ENCODE data around the gene ILF2. TPM values are rescaled to one million over a fixed set of nuclear protein-coding genes. Genes with fewer than 3 reads are reported as not detected.
"Not testable (repeated sequence)": the region's sequence is repeated elsewhere in the genome, so short reads cannot be mapped to it uniquely, and the experiment has no call there.

Gene ILF2
- total and polyA plus RNA-seq, 2 donors (not counting 1 experiment from before 2014, with no cell fraction given), result 89.8 to 94.0 TPM

DNA sequence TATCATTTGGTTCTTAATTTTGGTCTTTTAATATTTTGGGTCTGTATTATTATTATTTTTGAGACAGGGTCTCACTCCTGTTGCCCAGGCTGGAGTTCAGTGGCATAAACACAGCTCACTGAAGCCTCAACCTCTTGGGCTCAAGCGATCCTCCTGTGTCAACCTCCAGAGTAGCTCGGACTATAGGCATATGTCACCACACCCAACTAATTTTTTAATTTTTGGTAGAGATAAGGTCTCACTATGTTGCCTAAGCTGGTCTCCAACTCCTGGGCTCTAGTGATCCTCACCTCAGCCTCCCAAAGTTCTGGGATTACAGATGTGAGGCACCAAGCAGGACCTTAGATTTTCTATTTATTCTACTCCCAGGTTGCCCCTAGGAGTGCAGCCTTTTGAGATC lies 2.7 kb upstream of the ILF2 start:
- Histone ChIP-seq H3K9ac (ENCODE audit: low read length) (no peak overlapping the region), H3K4me1 (ENCODE audit: control insufficient read depth in 2 of 2, insufficient read depth in 2 of 2, low read length in 2 of 2) (peaks cover 22 to 30% of the 10 kb centered on the region in 2 donors), H3K4me3 (ENCODE audit: control extremely low read depth in 1 of 5, extremely low read depth in 1 of 5, insufficient read depth in 1 of 5, low read depth in 2 of 5, low read length in 4 of 5) (no peak overlapping the region), H3K79me2 (ENCODE audit: control insufficient read depth, insufficient read depth, low read length) (peaks cover 23% of the 10 kb centered on the region), H3K27ac (ENCODE audit: low read length in 2 of 2) (no peak overlapping the region), H3K4me2 (replicated peaks; ENCODE audit: low read depth, low read length, poor library complexity, severe bottlenecking) (no peak overlapping the region), H3K36me3 (replicated peaks in 1 of 2; ENCODE audit: control extremely low read depth in 1 of 2, control insufficient read depth in 1 of 2, extremely low read depth in 1 of 2, insufficient read depth in 2 of 2, low read length in 1 of 2) (peaks cover 0 to 8% of the 10 kb centered on the region in 2 experiments), H3K27me3 (replicated peaks in 1 of 4; ENCODE audit: control extremely low read depth in 1 of 4, control insufficient read depth in 3 of 4, insufficient read depth in 4 of 4, low read length in 3 of 4) (peaks cover 0 to 18% (median 12%) of the 10 kb centered on the region in 4 experiments), H3K9me3 (ENCODE audit: control extremely low read depth in 1 of 3, control insufficient read depth in 2 of 3, insufficient read depth in 1 of 3, low read length in 2 of 3) (peaks cover 0 to 5% (median 0%) of the 10 kb centered on the region in 3 donors), H4K20me1 (ENCODE audit: control insufficient read depth, insufficient read depth, low read length, poor library complexity, severe bottlenecking) (no peaks in the 10 kb centered on the region), H2AFZ (ENCODE audit: insufficient read depth, low read depth, low read length, poor library complexity, severe bottlenecking) (no peak overlapping the region)
- ATAC-seq (ENCODE audit: low read depth), result no peak
- ChIA-PET CTCF (interaction anchor here (0.6 to 3.0 kb wide), 4 partner anchors 61 to 163 kb away, joined by 3 to 12 read pairs (median 4); no protein-coding TSS in a partner anchor), POLR2A (interaction anchor here (0.7 kb wide), 2 partner anchors 81 to 92 kb away, joined by 5 to 6 read pairs; no protein-coding TSS in a partner anchor)
- TF ChIP-seq EZH2 (IDR thresholded peaks at IDR 0.05; ENCODE audit: borderline replicate concordance, insufficient read depth, low read depth, low read length, poor library complexity, severe bottlenecking), result no peak
- TF ChIP-seq, protein P1, sequence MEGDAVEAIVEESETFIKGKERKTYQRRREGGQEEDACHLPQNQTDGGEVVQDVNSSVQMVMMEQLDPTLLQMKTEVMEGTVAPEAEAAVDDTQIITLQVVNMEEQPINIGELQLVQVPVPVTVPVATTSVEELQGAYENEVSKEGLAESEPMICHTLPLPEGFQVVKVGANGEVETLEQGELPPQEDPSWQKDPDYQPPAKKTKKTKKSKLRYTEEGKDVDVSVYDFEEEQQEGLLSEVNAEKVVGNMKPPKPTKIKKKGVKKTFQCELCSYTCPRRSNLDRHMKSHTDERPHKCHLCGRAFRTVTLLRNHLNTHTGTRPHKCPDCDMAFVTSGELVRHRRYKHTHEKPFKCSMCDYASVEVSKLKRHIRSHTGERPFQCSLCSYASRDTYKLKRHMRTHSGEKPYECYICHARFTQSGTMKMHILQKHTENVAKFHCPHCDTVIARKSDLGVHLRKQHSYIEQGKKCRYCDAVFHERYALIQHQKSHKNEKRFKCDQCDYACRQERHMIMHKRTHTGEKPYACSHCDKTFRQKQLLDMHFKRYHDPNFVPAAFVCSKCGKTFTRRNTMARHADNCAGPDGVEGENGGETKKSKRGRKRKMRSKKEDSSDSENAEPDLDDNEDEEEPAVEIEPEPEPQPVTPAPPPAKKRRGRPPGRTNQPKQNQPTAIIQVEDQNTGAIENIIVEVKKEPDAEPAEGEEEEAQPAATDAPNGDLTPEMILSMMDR (IDR thresholded peaks at IDR 0.05), result no peak
- WGBS (ENCODE audit: insufficient coverage), result no CpG with 5 or more reads among the region's 2 CpGs
- peak overlapping the region; percentile 42 for H3K4me3 Mint-ChIP-seq
- DNase-seq, result no peak
- intact Hi-C loops (cut with micrococcal nuclease), result loop anchor here (5.0 to 10.0 kb wide), 3 partner anchors 139 to 1389 kb away; partner anchors contain the start of genes EFNA4, HAX1 and S100A6
- peaks cover 18% of the 10 kb centered on the region for H3K27me3 Mint-ChIP-seq
- H3K4me1 Mint-ChIP-seq, result peaks cover 25% of the 10 kb centered on the region
- H3K9me3 Mint-ChIP-seq (ENCODE audit: insufficient read depth), result no peaks in the 10 kb centered on the region
- H3K27ac Mint-ChIP-seq, result no peak overlapping the region

DNA sequence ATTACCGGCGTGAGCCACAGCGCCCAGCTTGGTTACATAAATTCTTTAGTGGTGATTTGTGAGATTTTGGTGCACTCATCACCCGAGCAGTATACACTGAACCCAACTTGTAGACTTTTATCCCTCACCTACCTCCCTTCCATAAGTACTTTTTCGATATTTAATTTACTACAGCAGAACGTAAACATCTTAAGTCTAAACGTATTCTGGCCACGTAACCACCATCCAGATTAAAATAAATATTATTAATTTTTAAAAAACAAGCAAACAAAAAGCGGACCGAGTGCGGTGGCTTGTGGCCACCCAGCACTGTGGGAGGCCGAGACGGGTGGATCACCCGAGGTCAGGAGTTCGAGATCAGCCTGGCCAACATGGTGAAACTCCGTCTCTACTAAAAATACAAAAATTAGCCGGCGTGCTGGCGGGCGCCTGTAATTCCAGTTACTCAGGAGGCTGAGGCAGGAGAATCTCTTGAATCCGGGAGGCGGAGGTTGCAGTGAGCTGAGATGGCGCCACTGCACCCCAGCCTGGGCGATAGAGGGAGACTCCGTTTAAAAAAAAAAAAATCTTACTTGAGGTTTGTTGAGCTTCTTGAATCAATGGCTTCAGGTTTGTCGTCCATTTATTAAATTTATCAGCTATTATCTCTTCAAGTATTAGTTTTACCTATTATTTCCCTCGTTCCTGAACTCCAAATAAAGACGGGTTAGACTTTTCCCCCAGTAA lies 998 bp upstream of the ILF2 start:
- Histone ChIP-seq H3K79me2 (ENCODE audit: control insufficient read depth, insufficient read depth, low read length) (peaks cover 27% of the 10 kb centered on the region), H3K9ac (ENCODE audit: low read length) (peak overlapping the region; percentile 67), H3K36me3 (replicated peaks in 1 of 2; ENCODE audit: control extremely low read depth in 1 of 2, control insufficient read depth in 1 of 2, extremely low read depth in 1 of 2, insufficient read depth in 2 of 2, low read length in 1 of 2) (peaks cover 0 to 24% of the 10 kb centered on the region in 2 experiments), H3K4me2 (replicated peaks; ENCODE audit: low read depth, low read length, poor library complexity, severe bottlenecking) (peak overlapping the region; percentile 66), H2AFZ (ENCODE audit: insufficient read depth, low read depth, low read length, poor library complexity, severe bottlenecking) (peak overlapping the region; percentile 53), H3K27ac (ENCODE audit: low read length in 2 of 2) (peak overlapping the region; percentile 43 to 81), H3K4me1 (ENCODE audit: control insufficient read depth in 2 of 2, insufficient read depth in 2 of 2, low read length in 2 of 2) (peaks cover 10 to 18% of the 10 kb centered on the region in 2 donors), H3K4me3 (ENCODE audit: control extremely low read depth in 1 of 5, extremely low read depth in 1 of 5, insufficient read depth in 1 of 5, low read depth in 2 of 5, low read length in 4 of 5) (peak overlapping the region; percentile 62 to 95 (median 69))
- ChIA-PET CTCF (interaction anchor here (0.6 to 2.1 kb wide), 14 partner anchors 8 to 1419 kb away, joined by 3 to 10 read pairs (median 3); partner anchors contain the start of genes RAB13, SLC27A3 and SNAPIN), POLR2A (interaction anchor here (0.5 to 2.4 kb wide), 10 partner anchors 13 to 306 kb away, joined by 3 to 7 read pairs (median 3); partner anchors contain the start of genes CHTOP, JTB, S100A6 and SLC27A3)
- H3K27ac Mint-ChIP-seq; H4K20me1 ChIP-seq (ENCODE audit: control insufficient read depth, insufficient read depth, low read length, poor library complexity, severe bottlenecking); H3K9me3 ChIP-seq (ENCODE audit: control extremely low read depth in 1 of 3, control insufficient read depth in 2 of 3, insufficient read depth in 1 of 3, low read length in 2 of 3); H3K9me3 Mint-ChIP-seq (ENCODE audit: insufficient read depth); H3K4me3 Mint-ChIP-seq; H3K27me3 ChIP-seq (replicated peaks in 1 of 4; ENCODE audit: control extremely low read depth in 1 of 4, control insufficient read depth in 3 of 4, insufficient read depth in 4 of 4, low read length in 3 of 4); H3K27me3 Mint-ChIP-seq; DNase-seq: not testable (repeated sequence)
- H3K4me1 Mint-ChIP-seq, result peaks cover 18% of the 10 kb centered on the region
- intact Hi-C loops (cut with micrococcal nuclease), result loop anchor here (1.0 to 10.0 kb wide), 13 partner anchors 13 to 1391 kb away; partner anchors contain the start of genes CHTOP, DENND4B, EFNA4 and GATAD2B
- 20% methylated on average over 7 of the region's 28 CpGs for WGBS (ENCODE audit: insufficient coverage)
- ATAC-seq (ENCODE audit: low read depth), result peak; percentile 24

Data from B cell (primary cell).